WERI-Rb-1 (cell line): Measurements from ENCODE around the gene CNTNAP2.

ENCODE experiments used
- DNase-seq: peaks from one replicate; pipeline ENCODE4 v3.0.0-alpha.2; 2020
- H3K27ac ChIP-seq: fragments of 250-450 bp; sonication (Bioruptor Pico); 2 replicates; pipeline ENCODE4 v1.5.1; 2020; ENCODE audit warnings: mild to moderate bottlenecking, moderate library complexity
- H3K27me3 ChIP-seq: fragments of 250-450 bp; sonication (Bioruptor Pico); 2 replicates; pipeline ENCODE4 v1.5.1; 2021; ENCODE audit warnings: mild to moderate bottlenecking, low read depth, moderate library complexity; ENCODE audit not compliant: insufficient read depth, severe bottlenecking
- H3K36me3 ChIP-seq: fragments of 250-450 bp; sonication (Bioruptor Pico); 2 replicates; pipeline ENCODE4 v1.5.1; 2020; ENCODE audit warnings: mild to moderate bottlenecking, moderate library complexity
- H3K4me3 ChIP-seq: 2 replicates; pipeline ENCODE4 v1.5.1; 2011; ENCODE audit warnings: low read depth, mild to moderate bottlenecking, control low read depth, low read length
- H3K9me3 ChIP-seq: fragments of 250-450 bp; sonication (Bioruptor Pico); 2 replicates; pipeline ENCODE4 v1.5.1; 2021; ENCODE audit warnings: mild to moderate bottlenecking, moderate library complexity; ENCODE audit not compliant: severe bottlenecking
- TF ChIP-seq, protein P1 (sequence below): IDR thresholded peaks from 2 replicates; pipeline ENCODE4 v1.5.1; 2011; ENCODE audit warnings: low read depth, mild to moderate bottlenecking, control low read depth, inconsistent platforms, low read length

CNTNAP2 gene

DNA sequence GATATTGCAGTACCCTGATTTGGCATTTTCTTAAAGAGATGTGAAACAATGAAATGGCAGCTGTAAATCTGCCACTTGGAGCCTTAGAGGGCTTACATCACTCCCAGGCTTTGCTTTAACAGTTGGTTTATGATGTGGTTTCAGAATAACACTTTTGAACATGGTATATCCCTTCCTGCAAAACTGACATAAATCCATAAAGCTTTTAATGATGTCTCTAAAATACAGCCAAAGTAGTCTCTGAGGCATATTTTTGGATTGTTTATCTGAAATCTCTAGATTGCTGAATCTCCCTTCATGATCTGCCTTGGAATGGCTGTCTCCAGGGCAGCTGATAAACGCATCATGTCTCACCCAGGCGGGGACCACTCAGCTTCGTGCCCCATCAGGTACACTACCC, 2096.1 kb downstream of the CNTNAP2 start:
- Histone ChIP-seq H3K4me3 (no peak overlapping the region), H3K9me3 (no peaks in the 10 kb centered on the region), H3K27ac (no peak overlapping the region), H3K36me3 (no peaks in the 10 kb centered on the region), H3K27me3 (no peaks in the 10 kb centered on the region)
- TF ChIP-seq, protein P1, sequence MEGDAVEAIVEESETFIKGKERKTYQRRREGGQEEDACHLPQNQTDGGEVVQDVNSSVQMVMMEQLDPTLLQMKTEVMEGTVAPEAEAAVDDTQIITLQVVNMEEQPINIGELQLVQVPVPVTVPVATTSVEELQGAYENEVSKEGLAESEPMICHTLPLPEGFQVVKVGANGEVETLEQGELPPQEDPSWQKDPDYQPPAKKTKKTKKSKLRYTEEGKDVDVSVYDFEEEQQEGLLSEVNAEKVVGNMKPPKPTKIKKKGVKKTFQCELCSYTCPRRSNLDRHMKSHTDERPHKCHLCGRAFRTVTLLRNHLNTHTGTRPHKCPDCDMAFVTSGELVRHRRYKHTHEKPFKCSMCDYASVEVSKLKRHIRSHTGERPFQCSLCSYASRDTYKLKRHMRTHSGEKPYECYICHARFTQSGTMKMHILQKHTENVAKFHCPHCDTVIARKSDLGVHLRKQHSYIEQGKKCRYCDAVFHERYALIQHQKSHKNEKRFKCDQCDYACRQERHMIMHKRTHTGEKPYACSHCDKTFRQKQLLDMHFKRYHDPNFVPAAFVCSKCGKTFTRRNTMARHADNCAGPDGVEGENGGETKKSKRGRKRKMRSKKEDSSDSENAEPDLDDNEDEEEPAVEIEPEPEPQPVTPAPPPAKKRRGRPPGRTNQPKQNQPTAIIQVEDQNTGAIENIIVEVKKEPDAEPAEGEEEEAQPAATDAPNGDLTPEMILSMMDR: no peak
- DNase-seq: no peak

DNA sequence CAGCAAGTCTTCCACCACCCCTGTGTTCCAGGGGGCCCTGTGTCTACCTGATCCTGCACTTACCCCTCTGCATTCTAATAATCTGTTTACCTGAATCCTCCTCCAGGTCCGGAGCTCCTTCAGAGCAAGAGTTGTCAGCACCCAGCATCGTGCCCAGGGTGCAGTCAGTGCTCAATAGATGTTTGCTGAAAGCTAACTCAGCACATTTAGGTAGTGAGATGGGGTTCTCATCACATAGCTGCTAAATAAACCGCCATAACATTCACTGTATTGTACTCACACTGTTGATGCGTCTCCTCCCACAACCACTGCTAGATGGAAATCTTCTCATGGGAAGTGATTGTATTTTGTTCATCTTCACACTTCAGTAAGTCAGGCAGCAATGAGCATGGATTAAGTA, 2097.5 kb downstream of the CNTNAP2 start:
- H3K36me3 ChIP-seq: no peaks in the 10 kb centered on the region
- TF ChIP-seq, protein P1: no peak
- H3K9me3 ChIP-seq: no peaks in the 10 kb centered on the region
- no peak overlapping the region for H3K4me3 ChIP-seq
- H3K27ac ChIP-seq: no peak overlapping the region
- no peaks in the 10 kb centered on the region for H3K27me3 ChIP-seq
- DNase-seq: no peak

DNA sequence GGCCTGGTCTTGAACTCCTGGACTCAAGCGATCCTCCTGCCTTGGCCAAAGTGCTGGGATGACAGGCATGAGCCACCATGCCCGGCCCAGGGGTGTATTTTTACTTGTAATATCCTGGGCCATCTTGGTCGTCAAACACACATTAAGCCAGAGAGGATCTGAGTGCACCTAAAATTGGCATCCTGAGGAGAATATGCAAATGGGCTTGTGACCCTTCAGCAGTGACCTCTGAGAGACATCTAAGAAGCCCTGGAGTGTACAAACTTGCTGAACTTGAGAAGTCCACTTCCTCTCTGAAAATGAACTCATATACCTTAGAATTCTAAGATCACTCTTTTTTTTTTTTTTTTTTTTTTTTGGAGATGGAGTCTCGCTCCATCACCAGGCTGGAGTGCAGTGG, 2102.0 kb downstream of the CNTNAP2 start:
- Histone ChIP-seq H3K36me3 (no peaks in the 10 kb centered on the region), H3K9me3 (no peaks in the 10 kb centered on the region), H3K4me3 (no peak overlapping the region), H3K27me3 (no peaks in the 10 kb centered on the region), H3K27ac (no peak overlapping the region)
- DNase-seq: no peak
- TF ChIP-seq, protein P1: no peak

DNA sequence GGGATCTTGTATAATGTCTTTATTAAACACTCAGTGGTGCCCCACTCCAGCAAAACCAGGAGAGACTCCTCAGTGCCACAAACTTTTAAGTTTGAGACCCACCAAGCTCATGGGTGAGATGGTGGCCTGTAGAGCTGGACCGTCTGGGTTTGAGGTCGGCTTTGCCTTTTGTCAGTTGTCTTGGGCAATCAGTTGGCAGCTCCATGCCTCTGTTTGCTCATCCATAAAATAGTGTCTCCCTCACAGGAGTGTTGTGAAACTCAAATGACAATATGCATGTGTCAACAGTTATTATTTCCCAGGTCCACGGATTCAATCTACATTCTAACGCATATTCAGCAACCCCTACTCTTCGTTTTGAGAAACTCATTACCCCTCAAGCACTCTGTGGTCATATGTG, 2106.1 kb downstream of the CNTNAP2 start:
- TF ChIP-seq, protein P1: no peak
- H3K9me3 ChIP-seq: no peaks in the 10 kb centered on the region

DNA sequence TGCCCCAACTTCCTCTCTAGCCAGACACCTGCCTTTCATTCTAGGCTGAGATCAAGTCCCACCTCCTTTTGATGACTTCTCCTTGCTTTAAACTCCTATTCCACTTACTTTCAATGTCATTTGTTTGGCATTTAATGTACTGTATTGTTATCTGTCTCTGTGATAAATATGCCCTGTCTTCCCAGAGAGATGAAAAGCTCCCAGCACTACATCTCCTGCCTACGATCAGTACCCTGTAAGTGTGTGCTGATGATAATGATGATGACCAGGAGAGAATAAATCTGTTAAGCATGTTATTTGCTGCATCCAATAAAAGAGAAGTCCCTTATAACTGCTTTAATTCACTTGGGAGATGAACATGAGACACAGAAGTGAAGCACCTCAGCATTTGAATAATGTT, 2106.6 kb downstream of the CNTNAP2 start:
- TF ChIP-seq, protein P1: no peak
- Histone ChIP-seq H3K4me3 (no peak overlapping the region), H3K27ac (no peak overlapping the region), H3K27me3 (no peaks in the 10 kb centered on the region), H3K9me3 (no peaks in the 10 kb centered on the region), H3K36me3 (no peaks in the 10 kb centered on the region)
- no peak for DNase-seq

More for the DNA sequence above, 2106.1 kb downstream of the CNTNAP2 start:
- Histone ChIP-seq H3K27ac (no peak overlapping the region), H3K27me3 (no peaks in the 10 kb centered on the region), H3K4me3 (no peak overlapping the region), H3K36me3 (no peaks in the 10 kb centered on the region)
- DNase-seq: no peak

DNA sequence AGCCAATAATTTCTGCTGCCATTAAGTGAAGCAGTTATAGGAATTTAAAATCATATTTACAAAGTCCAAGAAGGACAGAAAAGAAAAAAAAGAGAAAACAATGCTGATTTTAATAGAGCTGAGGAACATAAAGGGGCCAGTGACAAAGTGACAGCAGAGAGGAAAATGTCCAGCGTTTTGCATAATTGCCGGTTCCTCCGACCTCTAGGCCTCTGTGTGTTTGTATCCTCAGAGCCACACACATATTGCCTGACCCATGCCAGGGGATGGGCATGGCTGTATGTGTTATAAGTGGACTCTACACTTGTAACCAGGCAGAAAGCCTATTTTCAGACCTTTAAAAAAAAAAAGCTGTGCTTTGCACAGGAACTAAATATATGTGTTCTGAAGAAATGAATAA, 2107.1 kb downstream of the CNTNAP2 start:
- no peaks in the 10 kb centered on the region for H3K36me3 ChIP-seq
- no peak overlapping the region for H3K4me3 ChIP-seq
- H3K27ac ChIP-seq: no peak overlapping the region
- no peaks in the 10 kb centered on the region for H3K27me3 ChIP-seq
- TF ChIP-seq, protein P1: no peak
- DNase-seq: no peak
- H3K9me3 ChIP-seq: no peaks in the 10 kb centered on the region
